Hematopoietic multipotent progenitor cell (in vitro differentiated cells): Measurements from ENCODE around the gene C2CD3. TPM values are rescaled to one million over a fixed set of nuclear protein-coding genes. Genes with fewer than 3 reads are reported as not detected.
"Not testable (repeated sequence)": the region's sequence is repeated elsewhere in the genome, so short reads cannot be mapped to it uniquely, and the experiment has no call there.

Experiments used
- DNase-seq, 3 donors: peaks; one replicate each; pipeline ENCODE4 v3.0.0-alpha.2; 2011 to 2015; ENCODE audit warnings: low read depth in 2 of 3, low spot score in 2 of 3
- total RNA-seq: library from RNA; depleted of rRNA; stranded (reverse); fragments of >200 nt; gene quantifications from one replicate; pipeline ENCODE4 v1.2.3, GENCODE V29; 2012

C2CD3 gene
- total RNA-seq, 1 donor, result 21.3 TPM

DNA sequence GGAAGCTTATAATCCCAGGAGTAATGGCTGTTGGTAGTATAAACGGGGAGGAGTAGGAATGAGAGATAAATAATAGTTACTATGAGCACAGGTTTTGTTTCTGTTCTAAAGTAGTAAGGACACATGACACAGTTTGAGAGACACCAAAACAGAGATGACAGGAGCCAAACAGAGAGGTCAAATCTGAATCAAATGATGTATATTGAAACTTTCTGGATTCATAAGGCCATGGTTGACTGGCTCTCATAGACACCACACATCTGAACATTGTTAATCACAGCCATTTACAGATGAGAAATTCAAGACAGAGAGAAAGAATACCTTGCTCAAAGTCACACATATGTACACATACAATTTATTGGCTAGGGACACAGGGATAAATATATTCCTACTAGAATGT lies 98.5 kb downstream of the C2CD3 start:
- DNase-seq, result no peak

DNA sequence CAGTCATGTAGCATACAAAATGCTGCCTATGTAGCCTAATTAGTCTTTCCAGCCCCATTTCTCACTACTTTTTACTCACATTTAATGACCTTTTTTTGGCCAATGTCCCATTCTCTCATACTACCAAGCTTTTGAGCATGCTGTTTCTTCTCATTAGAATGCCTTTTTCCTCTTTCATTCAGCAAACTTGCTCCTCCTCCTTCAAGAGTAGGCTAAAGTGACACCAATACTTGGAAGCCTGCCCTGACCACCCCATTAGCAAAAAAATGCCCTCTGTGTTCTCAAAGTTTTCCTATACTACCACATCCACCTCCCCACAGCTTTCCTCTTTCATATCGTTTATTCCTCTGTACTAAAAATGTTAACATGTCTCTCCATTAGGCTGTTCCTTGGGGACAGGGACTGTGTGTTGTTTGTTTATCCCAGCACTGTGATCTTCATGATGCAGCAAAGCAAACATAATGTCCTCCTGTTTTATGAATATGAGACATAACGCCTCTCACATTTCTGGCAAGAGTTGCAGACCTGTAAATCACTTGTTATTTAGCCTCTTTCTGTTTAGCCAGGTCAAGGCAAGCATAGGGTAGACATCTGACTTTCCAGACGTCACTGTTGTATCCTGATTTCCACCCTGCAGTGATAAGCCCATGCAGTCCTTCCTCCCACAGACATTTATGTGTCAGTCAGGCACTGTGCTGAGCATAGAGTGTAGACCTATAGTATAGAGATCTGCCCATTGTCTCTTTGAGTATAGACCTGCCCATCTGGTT lies 99.9 kb downstream of the C2CD3 start:
- no peak for DNase-seq

DNA sequence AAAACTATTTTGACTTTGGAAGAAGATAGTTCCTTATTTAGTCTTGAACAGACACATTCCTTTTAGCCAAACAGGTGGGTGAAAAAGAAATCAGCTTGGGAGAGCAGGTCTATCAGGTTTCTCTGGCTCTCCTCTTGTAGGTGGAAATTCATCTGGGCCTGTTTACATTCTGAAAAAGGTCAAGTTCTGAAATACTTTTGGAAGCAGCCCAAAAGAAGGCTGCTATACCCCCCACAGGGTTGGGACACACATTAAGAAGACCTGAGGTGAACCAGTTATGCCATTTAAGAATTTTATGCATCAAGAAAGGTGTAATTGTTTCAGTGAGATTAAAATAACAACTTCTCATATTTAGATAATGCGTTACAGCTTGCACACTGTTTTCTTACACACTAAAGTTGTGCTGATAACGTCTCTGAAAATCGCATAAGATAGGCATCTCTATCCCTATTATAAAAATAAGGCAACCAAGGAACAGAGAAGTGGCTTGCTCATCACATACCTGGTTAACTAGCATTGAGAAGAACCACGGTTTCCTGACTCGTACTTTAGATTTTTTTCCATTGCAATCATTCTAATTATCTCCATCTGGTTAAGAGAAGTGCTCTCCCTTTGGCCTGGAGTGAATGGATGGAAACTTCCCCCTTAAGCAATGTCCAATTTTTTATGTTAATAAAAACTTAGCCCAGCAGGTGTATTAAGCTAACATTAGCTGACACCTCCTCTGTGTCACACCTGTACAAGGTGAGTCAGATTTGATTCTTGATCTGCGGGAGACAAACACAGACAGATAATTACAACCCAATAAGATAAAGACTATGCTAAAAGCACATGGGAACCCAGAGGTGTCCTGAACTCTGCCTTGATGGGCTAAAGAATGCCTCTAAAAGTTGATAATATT lies 101.4 kb downstream of the C2CD3 start:
- no peak for DNase-seq

DNA sequence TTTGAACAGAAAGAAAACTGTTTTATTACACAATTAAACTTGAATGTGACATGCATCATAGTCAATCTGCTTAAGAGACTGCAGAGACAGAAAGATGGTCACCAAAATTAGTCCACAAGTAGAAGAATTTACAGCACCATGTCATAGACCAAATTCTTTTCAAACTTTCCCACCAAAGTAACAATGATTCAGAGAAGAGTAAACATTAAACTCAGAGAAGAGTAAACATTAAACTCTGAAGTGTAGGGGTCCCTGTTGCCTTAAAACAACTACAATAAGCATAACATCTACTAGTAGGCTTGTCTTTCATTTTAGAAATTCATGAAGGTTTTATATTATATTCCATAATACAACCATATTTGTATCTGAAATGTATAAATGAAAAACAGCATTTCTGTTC lies 104.1 kb downstream of the C2CD3 start:
- not testable (repeated sequence) for DNase-seq

DNA sequence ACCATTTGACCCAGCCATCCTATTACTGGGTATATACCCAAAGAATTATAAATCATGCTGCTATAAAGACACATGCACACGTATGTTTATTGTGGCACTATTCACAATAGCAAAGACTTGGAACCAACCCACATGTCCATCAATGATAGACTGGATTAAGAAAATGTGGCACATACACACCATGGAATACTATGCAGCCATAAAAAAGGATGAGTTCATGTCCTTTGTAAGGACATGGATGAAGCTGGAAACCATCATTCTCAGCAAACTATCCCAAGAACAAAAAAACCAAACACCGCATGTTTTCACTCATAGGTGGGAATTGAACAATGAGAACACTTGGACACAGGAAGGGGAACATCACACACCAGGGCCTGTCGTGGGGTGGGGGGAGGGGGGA lies 105.3 kb downstream of the C2CD3 start:
- DNase-seq, result not testable (repeated sequence)

DNA sequence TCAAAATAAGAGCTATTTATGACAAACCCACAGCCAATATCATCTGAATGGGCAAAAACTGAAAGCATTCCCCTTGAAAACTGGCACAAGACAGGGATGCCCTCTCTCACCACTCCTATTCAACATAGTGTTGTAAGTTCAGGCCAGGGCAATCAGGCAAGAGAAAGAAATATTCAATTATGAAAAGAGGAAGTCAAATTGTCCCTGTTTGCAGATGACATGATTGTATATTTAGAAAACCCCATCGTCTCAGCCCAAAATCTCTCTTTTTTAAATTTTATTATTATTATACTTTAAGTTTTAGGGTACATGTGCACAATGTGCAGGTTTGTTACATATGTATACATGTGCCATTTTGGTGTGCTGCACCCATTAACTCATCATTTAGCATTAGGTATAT lies 107.2 kb downstream of the C2CD3 start:
- not testable (repeated sequence) for DNase-seq

DNA sequence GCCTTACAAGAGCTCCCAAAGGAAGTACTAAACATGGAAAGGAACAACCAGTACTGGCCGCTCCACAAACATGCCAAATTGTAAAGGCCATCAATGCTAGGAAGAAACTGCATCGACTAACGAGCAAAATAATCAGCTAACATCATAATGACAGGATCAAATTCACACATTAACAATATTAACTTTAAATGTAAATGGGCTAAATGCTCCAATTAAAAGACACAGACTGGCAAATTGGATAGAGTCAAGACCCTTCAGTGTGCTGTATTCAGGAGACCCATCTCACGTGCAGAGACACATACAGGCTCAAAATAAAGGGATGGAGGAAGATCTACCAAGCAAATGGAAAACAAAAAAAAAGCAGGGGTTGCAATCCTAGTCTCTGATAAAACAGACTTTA lies 109.2 kb downstream of the C2CD3 start:
- DNase-seq, result not testable (repeated sequence)

DNA sequence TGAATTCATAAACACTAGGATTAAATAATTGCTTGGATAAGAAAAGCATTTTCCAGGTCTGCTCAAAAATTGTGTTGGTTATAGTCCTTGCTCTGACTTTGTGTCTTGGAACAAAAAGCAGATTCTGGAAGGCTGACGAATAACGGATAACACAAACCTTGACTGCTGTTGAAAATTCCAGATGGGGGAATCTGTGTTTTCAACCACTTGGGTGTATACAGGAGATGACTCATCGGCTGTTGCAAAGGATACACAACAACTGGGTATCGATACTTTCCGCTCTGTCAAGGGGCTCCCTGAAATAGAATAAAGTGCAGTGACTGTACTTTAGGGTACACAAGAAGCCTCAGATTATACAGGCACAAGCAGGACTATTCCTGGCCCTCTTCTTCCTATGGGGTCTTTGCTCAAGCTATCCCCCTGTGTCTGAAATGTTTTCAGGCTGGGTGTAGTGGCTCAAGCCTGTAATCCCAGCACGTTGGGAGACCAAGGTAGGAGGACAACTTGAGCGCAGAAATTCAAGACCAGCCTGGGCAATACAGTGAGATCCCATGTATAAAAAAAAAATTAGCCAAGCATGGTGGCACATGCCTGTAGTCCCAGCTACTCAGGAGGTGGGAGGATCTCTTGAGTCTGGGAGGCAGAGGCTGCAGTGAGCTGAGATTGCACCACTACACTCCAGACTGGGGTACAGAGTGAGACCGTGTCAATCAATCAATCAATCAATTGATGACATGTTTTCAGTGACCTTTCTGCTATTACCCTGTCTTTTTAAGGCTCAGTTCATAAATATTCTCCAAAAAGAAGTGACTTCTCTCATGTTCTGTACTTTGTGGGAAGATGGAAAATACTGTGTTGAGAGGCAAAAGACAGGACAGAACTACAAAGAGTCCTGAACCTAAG lies 113.3 kb downstream of the C2CD3 start:
- DNase-seq, result no peak

DNA sequence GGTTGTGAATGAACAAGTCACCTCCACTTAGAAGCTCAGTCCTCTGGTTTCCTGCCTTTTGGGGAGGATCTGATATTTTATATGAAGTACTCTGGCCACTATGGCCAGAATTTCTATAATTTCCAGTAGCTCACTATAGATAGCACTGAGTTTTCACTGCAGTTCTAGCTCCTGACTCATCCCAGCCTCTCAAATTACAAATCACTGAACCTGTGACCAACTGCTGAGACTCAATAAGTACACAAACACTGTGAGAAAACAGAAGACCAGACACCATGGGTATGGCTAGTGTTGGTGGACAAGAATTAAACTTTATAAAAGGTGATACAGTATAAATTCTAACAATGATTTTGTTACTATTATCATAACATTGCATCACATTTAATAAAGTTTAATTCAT lies 114.9 kb downstream of the C2CD3 start:
- no peak for DNase-seq

DNA sequence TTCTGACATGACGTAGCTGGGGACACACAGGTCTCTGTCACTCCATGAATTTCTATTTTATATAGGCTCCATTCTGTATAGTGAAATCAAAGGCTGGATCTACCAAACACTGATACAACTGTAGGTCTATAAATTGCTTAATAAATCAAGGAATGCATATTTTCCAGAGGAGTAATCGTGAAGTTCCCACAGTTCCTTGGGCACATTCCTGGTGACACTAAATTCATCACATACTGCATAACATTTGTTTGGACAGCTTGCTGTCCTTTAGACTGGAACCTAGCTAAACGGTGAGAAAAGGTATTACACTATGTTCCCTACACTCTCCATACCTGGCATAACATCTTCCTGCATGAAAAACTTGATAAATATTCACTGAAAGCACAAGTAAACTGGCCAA lies 120.3 kb downstream of the C2CD3 start:
- DNase-seq, result no peak

DNA sequence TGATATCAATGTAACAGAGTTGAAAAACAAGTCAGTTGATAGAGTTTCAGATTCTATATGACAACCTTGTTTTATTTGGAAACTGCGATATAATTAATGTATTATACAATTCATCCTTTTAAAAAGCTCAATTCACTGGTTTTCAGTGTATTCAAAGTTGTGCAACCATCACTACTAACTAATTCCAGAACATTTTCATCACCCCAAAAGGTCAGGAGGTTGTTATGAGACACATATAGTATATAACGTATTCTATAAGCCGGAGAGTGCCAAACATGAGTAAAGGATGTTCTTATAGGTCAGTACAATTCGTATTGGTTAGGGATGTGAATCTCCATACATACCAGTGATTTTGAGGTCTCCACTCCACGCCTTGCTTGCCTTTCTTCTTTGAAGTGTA lies 121.8 kb downstream of the C2CD3 start:
- no peak for DNase-seq

DNA sequence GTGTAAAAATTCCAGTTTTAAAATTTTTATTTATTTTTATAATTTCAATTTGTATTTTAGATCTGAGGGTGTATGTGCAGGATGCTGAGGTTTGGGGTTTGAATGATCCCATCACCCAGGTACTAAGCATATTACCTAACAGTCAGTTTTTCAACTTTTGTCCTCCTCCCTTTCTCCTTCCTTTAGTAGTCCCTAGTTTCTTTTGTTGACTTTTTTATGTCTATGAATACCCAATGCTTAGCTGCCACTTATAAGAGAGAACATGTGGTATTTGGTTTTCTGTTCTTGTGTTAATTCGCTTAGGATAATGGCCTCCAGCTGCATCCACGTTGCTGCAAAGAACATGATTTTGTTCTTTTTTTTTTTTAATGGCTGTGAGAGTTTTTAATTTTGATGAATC lies 126.3 kb downstream of the C2CD3 start:
- no peak for DNase-seq

DNA sequence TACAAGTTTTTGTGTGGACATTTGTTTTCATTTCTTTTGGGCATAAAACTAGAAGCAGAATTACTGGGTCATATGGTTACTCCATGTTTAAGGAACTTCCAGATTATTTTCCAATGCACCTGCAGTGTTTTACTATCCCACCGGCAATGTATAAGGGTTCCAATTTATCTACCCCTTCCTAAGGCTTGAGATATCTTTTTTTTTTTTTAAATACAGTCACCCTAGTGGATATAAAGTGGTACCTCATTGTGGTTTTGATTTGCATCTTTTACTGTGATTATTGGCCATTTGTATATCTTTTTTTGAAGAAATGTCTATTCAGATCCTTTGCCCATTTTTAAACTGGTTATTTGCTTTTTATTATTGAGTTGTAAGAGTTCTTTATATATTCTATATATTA lies 127.4 kb downstream of the C2CD3 start:
- no peak for DNase-seq

DNA sequence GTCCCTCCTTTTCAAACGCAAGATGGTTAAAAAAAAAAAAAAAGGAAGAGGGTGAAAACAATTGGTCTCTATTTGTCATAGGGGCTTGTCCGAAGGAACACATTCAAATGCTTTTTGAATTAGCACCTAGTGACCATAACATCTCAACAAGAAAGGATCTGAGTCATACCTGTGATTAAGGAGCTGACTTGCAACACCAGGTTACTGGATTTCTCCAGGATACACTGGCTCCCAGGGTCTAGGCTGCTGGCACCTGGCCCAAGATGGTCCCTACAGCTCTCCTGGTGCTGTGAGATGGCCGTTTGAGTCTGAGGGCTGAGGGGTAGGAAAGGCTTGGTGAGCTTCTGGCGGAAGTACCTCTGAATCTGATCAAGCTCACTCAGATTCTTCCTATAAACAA lies 133.5 kb downstream of the C2CD3 start:
- no peak for DNase-seq

DNA sequence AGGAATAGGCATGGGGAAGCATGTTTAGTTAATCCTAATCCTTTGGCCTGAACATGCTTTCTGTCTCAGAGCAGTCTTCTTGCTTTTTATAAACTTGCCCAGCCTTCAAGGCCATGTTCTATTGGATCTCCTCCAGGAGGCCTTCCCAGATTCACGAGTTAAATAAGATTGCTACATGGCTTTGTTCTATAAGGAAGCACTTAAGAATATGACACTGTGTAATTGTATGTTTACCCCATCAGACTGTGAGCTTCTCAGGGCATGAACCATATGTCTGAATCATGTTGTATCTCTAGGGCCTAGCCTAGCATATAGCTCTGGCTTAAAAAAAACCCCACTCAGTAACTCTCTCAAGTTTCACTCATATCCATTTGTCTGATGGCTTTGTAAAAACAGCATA lies 135.5 kb downstream of the C2CD3 start:
- DNase-seq, result no peak

DNA sequence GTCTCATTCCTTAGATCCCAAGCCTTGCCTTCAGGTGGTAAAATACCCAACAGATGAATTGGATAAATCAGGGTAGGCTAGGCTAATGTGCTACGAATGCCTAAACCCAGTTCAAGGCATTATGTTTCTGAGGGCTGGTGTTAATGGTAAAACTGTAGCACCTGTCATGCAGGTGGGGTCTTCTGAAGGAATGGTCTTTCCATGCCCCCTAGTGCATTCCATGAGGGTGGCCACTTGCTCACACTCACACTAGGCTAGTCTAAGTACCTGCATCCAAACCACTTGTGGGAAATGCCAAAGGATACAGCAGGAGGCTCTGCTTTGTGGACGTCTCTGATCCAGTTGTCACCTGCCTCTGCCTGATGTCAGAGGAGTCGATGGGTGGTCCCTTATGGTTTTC lies 137.8 kb downstream of the C2CD3 start:
- DNase-seq, result peak in 1 of 3 donors; percentile 18

DNA sequence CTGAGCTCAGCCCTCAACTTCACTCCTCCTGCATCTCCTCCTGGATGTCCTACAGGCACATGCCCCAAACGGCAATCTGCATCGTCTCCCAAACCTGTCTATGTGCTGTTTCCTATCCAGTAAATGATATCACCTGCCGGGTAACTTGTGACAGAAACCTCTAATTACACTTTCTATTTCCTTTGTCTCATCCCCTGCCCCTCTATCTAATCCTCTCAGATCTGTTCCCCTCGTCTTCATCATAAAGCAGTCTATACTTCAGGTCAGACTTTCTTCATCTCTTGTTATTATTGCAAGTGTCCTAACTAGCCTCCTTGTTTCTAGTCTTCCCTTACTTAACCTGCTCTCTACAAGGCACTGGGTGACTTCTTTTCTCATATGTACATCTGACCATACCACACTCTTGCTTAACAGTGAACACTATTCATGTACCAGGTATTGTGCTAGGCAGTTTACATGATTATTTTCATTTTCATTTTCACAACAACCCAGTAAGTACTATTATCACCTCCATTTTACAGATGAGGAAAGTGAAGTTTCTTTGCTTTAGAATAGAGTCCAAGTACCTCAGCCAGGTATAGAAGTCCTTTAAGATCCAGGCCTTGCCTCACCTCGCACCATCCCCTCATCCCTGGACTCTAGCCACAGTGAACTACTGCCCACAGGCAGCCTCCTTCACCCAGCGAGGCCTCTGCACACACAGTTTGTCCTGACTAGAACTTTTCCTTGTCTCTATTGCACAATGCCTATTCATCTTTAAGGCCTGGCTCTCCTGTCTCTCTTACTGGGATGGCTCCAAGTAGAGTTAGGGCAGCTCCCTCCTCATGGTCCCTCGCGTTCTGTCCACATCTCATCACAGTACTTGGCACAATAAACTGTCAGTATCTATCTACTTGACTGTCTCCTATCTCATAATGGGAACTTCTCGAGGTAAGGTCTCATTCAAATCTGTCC lies 139.8 kb downstream of the C2CD3 start:
- no peak for DNase-seq

DNA sequence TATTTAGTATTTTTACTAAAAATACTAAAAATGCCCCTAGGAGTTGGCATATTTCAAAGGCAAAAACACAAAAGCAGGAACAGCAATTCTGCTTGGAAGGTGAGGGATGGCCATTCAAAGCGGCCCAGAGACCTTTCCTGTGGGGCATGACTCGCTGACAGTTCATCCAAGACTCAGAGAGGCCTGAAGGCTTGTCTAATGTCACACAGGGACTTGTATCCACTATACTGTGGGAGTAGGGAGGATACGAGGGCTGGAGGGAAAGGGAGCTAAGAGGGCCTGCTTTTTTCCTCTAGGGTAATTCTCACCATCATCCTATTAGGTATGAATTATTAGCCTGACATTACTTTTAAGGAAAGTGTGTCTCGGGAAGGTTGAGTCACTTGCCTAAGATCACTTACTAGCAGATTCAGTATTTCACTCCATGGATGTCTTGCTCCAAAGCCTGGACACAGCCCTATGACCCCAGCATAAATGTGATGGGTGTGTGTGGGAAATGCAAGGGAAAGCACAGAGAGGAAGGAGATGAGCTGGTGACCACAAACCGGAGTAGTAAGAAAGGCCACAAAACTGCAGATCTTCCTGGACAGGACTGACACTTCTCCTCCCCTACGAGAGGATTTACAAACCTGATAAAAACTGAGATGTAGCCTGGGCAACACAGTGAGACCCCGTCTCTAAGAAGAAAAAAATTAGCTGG lies 145.2 kb downstream of the C2CD3 start:
- DNase-seq, result no peak
